LHCN-M2 (cell line): Measurements from ENCODE around the gene MTF2. TPM values are rescaled to one million over a fixed set of nuclear protein-coding genes. Genes with fewer than 3 reads are reported as not detected.

Source experiments
- DNase-seq: peaks from one replicate; pipeline ENCODE4 v3.0.0-alpha.2; 2012; ENCODE audit warnings: low read depth
- total RNA-seq: library from RNA; depleted of rRNA; stranded (reverse); fragments of >200 nt; gene quantifications from 2 replicates; pipeline ENCODE4 v1.2.3, GENCODE V29; 2014

Gene MTF2
- total RNA-seq, 1 experiment from 2014 or later: 17.4 TPM

- DNase-seq: no peak
These were observed 3.2 kb downstream of the MTF2 start for GRCh38 chr1:93082313-93082712.

GRCh38 chr1:93083979-93084378 lies 4.9 kb downstream of the MTF2 start:
- no peak for DNase-seq

- DNase-seq: no peak
These were observed 8.4 kb downstream of the MTF2 start for GRCh38 chr1:93087532-93087931.

- DNase-seq: no peak
These were observed 14.4 kb downstream of the MTF2 start for GRCh38 chr1:93093332-93094006.

- no peak for DNase-seq
These were observed 16.9 kb downstream of the MTF2 start for GRCh38 chr1:93095804-93096585.

GRCh38 chr1:93102142-93102541 lies 23.1 kb downstream of the MTF2 start:
- no peak for DNase-seq

- no peak for DNase-seq
These were observed 27.1 kb downstream of the MTF2 start for GRCh38 chr1:93106226-93106625.

GRCh38 chr1:93107395-93107794 lies 28.3 kb downstream of the MTF2 start:
- no peak for DNase-seq

GRCh38 chr1:93108335-93108734 lies 29.3 kb downstream of the MTF2 start:
- no peak for DNase-seq

GRCh38 chr1:93109578-93109977 lies 30.5 kb downstream of the MTF2 start:
- no peak for DNase-seq

GRCh38 chr1:93111065-93111464 lies 32.0 kb downstream of the MTF2 start:
- DNase-seq: no peak

GRCh38 chr1:93111561-93111960 lies 32.5 kb downstream of the MTF2 start:
- DNase-seq: no peak

- no peak for DNase-seq
These were observed 34.0 kb downstream of the MTF2 start for GRCh38 chr1:93113127-93113526.

GRCh38 chr1:93114391-93114790 lies 35.3 kb downstream of the MTF2 start:
- DNase-seq: peak; percentile 44

GRCh38 chr1:93120614-93121013 lies 41.5 kb downstream of the MTF2 start:
- DNase-seq: no peak

- no peak for DNase-seq
These were observed 44.2 kb downstream of the MTF2 start for GRCh38 chr1:93123201-93123783.

GRCh38 chr1:93124556-93125355 lies 45.7 kb downstream of the MTF2 start:
- DNase-seq: no peak

- DNase-seq: no peak
These were observed 50.5 kb downstream of the MTF2 start for GRCh38 chr1:93129507-93130099.

GRCh38 chr1:93132638-93133037 lies 53.6 kb downstream of the MTF2 start:
- DNase-seq: no peak

- DNase-seq: no peak
These were observed 57.4 kb downstream of the MTF2 start for GRCh38 chr1:93136445-93136844.

- no peak for DNase-seq
These were observed 58.7 kb downstream of the MTF2 start for GRCh38 chr1:93137604-93138292.
